Measurements from ENCODE around the gene MATK.

MATK gene, protein sequence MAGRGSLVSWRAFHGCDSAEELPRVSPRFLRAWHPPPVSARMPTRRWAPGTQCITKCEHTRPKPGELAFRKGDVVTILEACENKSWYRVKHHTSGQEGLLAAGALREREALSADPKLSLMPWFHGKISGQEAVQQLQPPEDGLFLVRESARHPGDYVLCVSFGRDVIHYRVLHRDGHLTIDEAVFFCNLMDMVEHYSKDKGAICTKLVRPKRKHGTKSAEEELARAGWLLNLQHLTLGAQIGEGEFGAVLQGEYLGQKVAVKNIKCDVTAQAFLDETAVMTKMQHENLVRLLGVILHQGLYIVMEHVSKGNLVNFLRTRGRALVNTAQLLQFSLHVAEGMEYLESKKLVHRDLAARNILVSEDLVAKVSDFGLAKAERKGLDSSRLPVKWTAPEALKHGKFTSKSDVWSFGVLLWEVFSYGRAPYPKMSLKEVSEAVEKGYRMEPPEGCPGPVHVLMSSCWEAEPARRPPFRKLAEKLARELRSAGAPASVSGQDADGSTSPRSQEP

GRCh38 chr19:3785938-3786824 lies at the start of gene MATK:
TSS of gene MATK (minus strand) at chr19:3786381. CDS start at chr19:3785135, 1,246 bp downstream.
- H3K4me1 Mint-ChIP-seq, result peaks cover 12% of the 10 kb centered on the region

DNA sequence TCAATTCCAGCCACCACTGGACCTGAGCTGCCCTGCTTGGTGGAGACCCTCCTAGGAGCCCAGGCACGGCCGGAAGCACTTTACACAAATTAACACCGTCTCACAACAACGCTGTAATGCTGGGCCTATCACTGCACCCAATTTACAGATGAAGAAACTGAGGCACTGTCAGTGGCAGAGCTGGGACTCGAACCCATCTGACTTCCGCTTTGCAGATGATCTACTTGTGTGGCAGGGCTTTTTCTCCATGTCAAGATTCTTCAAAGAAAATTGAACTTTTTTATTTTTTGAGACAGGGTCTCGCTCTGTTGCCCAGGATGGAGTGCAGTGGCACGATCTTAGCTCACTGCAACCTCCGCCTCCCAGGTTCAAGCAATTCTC lies 48.9 kb upstream of the MATK start:
- H3K27me3 Mint-ChIP-seq, result no peaks in the 10 kb centered on the region
- H3K4me3 Mint-ChIP-seq, result no peak overlapping the region
- H3K27ac Mint-ChIP-seq, result no peak overlapping the region
- H3K9me3 Mint-ChIP-seq, result no peaks in the 10 kb centered on the region
- no peaks in the 10 kb centered on the region for H3K36me3 Mint-ChIP-seq
- no peaks in the 10 kb centered on the region for H3K4me1 Mint-ChIP-seq

More at GRCh38 chr19:3785938-3786824, at the start of gene MATK:
- H3K4me3 Mint-ChIP-seq, result peak within 1 kb of the TSS; percentile 83
- no peaks in the 10 kb centered on the region for H3K9me3 Mint-ChIP-seq
- no peaks in the 10 kb centered on the region for H3K27me3 Mint-ChIP-seq
- H3K36me3 Mint-ChIP-seq, result peaks cover 12% of the 10 kb centered on the region
- peak within 1 kb of the TSS; percentile 35 for H3K27ac Mint-ChIP-seq

DNA sequence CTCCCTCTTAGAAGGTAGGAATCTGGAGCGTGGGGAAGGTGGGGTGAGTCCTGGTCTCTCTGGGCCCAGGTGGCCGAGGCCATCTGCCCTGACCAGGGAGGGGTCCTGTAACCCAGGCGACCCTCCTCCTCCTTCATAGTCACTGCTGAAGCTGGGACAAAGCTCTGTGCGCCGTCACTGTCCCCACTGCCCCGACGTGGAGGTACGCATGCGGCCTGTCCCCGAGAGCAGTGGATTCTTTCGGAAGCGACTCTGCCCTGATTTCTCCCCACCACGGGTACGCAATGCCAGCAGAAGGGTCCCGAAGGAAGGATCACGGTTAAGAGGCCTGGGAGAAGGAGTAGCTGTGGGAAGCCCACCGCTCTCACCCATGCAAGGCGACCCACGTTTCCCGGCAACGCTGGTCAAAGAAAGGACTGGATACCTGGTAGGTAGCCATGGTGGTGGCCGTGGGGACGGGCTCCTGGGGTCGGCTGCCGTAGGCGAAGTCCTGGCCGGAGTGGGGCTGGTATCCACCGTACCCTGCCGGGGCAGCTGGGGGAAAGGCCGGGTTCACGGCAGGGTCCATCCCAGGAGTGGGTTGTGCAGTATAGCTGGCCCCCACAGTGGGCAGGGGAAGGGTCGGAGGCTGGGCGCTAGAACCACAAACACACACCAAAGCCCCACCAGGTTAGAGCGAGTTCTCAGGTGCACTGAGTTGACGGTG lies 48.3 kb upstream of the MATK start:
- no peak overlapping the region for H3K27ac Mint-ChIP-seq
- H3K36me3 Mint-ChIP-seq, result no peaks in the 10 kb centered on the region
- H3K4me3 Mint-ChIP-seq, result no peak overlapping the region
- no peaks in the 10 kb centered on the region for H3K27me3 Mint-ChIP-seq
- no peaks in the 10 kb centered on the region for H3K4me1 Mint-ChIP-seq
- H3K9me3 Mint-ChIP-seq, result no peaks in the 10 kb centered on the region

DNA sequence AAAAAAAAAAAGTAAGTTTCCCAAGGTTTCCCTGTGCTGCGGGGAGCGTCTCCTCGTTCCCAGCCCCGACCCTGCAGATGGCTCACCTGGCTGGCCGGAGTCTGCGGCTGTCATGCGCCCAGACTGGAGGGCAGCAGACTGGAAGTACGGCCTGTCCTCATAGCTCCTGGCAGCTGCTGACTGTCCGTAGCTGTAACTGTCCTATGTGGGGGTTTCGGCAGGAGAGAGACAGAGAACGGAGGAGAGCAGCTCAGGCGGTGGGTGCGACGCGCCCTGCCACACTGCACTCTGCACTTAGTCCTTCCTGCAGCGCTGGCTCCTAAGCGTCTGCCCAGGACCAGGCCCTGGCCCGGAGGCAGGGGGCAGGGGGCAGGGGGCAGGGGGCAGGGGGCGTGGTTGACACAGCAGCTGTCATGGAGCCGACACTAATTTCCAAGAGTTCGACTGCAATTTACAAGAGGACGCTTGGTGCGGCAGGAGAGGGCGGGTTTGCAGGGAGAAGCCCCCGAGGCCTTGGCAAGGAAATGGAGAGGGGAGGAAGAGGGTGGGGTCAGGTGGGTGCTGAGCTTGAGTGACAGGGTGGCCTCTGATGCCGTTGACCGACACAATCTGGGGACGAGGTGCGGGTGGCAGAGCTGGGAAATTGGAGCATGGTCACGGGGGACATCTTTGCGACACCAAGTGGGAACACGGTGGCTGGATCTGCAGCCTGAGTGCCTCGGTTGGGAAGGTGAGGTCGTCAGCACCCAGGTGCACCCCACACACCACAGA lies 47.6 kb upstream of the MATK start:
- H3K27me3 Mint-ChIP-seq, result no peaks in the 10 kb centered on the region
- no peaks in the 10 kb centered on the region for H3K36me3 Mint-ChIP-seq
- H3K4me1 Mint-ChIP-seq, result no peaks in the 10 kb centered on the region
- no peak overlapping the region for H3K4me3 Mint-ChIP-seq
- H3K9me3 Mint-ChIP-seq, result no peaks in the 10 kb centered on the region
- H3K27ac Mint-ChIP-seq, result no peak overlapping the region

- Mint-ChIP-seq H3K4me1 (no peaks in the 10 kb centered on the region), H3K9me3 (no peaks in the 10 kb centered on the region), H3K4me3 (no peak overlapping the region), H3K36me3 (no peaks in the 10 kb centered on the region), H3K27ac (no peak overlapping the region), H3K27me3 (no peaks in the 10 kb centered on the region)
Measured at GRCh38 chr19:3832001-3832400, 45.8 kb upstream of the MATK start.

DNA sequence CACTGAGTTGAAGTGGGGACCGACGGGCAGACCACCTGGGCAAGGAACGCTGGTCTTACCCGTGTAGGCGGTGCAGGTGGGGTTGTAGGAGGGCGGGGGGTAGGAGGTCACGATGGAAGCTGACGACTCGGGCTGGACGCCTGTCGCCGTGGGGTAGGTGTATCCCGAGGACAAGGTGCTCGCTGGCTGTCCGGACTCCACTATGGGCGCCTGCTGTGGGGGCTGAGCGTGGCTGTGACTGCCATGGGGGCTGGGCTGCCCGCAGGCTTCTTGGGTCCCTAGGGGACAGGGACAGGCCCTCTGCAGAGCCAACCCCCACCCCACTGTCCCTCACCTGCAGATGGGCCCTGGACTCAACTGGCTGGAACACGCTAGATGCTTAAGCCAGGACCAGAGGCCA lies 45.4 kb upstream of the MATK start:
- H3K36me3 Mint-ChIP-seq, result no peaks in the 10 kb centered on the region
- no peaks in the 10 kb centered on the region for H3K27me3 Mint-ChIP-seq
- no peak overlapping the region for H3K27ac Mint-ChIP-seq

GRCh38 chr19:3830621-3831589 lies 44.7 kb upstream of the MATK start:
- Mint-ChIP-seq H3K9me3 (no peaks in the 10 kb centered on the region), H3K27me3 (no peaks in the 10 kb centered on the region), H3K36me3 (no peaks in the 10 kb centered on the region), H3K27ac (no peak overlapping the region), H3K4me3 (no peak overlapping the region), H3K4me1 (no peaks in the 10 kb centered on the region)

More for the DNA sequence above, 45.4 kb upstream of the MATK start:
- H3K4me3 Mint-ChIP-seq, result no peak overlapping the region
- H3K4me1 Mint-ChIP-seq, result no peaks in the 10 kb centered on the region
- H3K9me3 Mint-ChIP-seq, result no peaks in the 10 kb centered on the region

GRCh38 chr19:3827306-3827705 lies 41.1 kb upstream of the MATK start:
- Mint-ChIP-seq H3K27me3 (no peaks in the 10 kb centered on the region), H3K36me3 (no peaks in the 10 kb centered on the region), H3K4me3 (no peak overlapping the region), H3K4me1 (peaks cover under 1% of the 10 kb centered on the region), H3K27ac (no peak overlapping the region), H3K9me3 (no peaks in the 10 kb centered on the region)

DNA sequence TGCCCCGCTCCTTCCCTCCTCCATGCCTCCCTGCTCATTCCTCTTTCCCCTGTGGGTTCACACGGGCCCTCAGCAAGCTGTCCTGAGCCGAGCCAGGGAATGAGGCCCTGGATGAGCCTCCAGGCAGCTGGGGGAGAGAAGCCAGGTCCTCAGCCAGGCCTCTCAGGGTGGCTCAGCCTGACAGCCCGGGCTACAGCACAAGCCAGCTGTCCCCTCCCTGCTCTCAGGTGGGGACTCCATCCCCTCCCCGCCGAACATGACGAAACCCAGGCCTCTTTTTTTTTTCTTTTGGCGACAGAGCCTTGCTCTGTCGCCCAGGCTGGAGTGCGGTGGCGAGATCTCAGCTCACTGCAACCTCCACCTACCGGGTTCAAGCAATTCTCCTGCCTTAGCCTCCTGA lies 40.0 kb upstream of the MATK start:
- Mint-ChIP-seq H3K9me3 (no peaks in the 10 kb centered on the region), H3K27ac (no peak overlapping the region), H3K27me3 (no peaks in the 10 kb centered on the region), H3K4me1 (peaks cover 8% of the 10 kb centered on the region), H3K36me3 (no peaks in the 10 kb centered on the region), H3K4me3 (no peak overlapping the region)

GRCh38 chr19:3825286-3825956 lies 39.2 kb upstream of the MATK start:
- Mint-ChIP-seq H3K36me3 (no peaks in the 10 kb centered on the region), H3K9me3 (no peaks in the 10 kb centered on the region), H3K4me3 (no peak overlapping the region), H3K4me1 (peaks cover 8% of the 10 kb centered on the region), H3K27ac (peak overlapping the region; percentile 59), H3K27me3 (no peaks in the 10 kb centered on the region)

GRCh38 chr19:3823350-3823713 lies 37.2 kb upstream of the MATK start:
- H3K9me3 Mint-ChIP-seq, result no peaks in the 10 kb centered on the region
- no peaks in the 10 kb centered on the region for H3K27me3 Mint-ChIP-seq
- H3K4me1 Mint-ChIP-seq, result peaks cover 15% of the 10 kb centered on the region
- H3K36me3 Mint-ChIP-seq, result no peaks in the 10 kb centered on the region
- no peak overlapping the region for H3K4me3 Mint-ChIP-seq
- no peak overlapping the region for H3K27ac Mint-ChIP-seq

- Mint-ChIP-seq H3K27ac (no peak overlapping the region), H3K4me1 (peaks cover 20% of the 10 kb centered on the region), H3K27me3 (no peaks in the 10 kb centered on the region), H3K9me3 (no peaks in the 10 kb centered on the region), H3K4me3 (no peak overlapping the region), H3K36me3 (no peaks in the 10 kb centered on the region)
Measured at GRCh38 chr19:3822683-3823349, 36.6 kb upstream of the MATK start.

DNA sequence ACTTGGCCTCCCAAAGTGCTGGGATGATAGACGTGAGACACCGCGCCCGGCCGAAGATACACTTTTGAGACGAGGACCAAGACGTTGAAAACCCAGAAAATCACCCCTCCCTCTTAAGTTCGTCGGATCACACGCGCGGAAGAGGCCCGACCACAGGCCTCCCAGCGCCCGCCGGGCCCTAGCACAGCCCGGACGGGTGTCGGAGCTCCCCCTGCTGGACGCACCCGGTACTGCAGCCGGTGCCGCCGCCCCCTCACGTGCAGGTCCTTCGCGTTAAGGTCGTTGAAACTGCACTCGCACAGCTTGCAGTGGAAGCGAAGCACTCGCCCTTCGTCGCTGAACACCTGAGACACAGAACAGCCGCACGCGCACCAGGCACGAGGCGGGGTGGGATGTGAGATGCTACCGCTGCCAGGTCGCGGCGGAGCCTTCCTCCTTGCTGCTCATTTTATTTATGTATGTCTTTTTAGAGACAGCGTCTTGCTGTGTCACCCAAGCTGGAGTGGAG lies 35.7 kb upstream of the MATK start:
- H3K27ac Mint-ChIP-seq, result no peak overlapping the region
- H3K36me3 Mint-ChIP-seq, result no peaks in the 10 kb centered on the region
- H3K27me3 Mint-ChIP-seq, result no peaks in the 10 kb centered on the region
- peak overlapping the region; percentile 39 for H3K4me3 Mint-ChIP-seq
- H3K4me1 Mint-ChIP-seq, result peaks cover 22% of the 10 kb centered on the region
- H3K9me3 Mint-ChIP-seq, result no peaks in the 10 kb centered on the region
